GM12873 (cell line): ENCODE measurements around the gene NDUFA8.

ENCODE experiments used
- TF ChIP-seq, protein P1 (sequence below): IDR thresholded peaks from 2 replicates; pipeline ENCODE4 v1.5.1; 2012; ENCODE audit warnings: low read depth, mild to moderate bottlenecking, moderate library complexity, low read length, control low read depth; ENCODE audit not compliant: insufficient read depth; ENCODE audit errors: missing control alignments

The NDUFA8 gene

GRCh38 chr9:122201641-122202040 lies 42.1 kb upstream of the NDUFA8 start:
- TF ChIP-seq, protein P1, sequence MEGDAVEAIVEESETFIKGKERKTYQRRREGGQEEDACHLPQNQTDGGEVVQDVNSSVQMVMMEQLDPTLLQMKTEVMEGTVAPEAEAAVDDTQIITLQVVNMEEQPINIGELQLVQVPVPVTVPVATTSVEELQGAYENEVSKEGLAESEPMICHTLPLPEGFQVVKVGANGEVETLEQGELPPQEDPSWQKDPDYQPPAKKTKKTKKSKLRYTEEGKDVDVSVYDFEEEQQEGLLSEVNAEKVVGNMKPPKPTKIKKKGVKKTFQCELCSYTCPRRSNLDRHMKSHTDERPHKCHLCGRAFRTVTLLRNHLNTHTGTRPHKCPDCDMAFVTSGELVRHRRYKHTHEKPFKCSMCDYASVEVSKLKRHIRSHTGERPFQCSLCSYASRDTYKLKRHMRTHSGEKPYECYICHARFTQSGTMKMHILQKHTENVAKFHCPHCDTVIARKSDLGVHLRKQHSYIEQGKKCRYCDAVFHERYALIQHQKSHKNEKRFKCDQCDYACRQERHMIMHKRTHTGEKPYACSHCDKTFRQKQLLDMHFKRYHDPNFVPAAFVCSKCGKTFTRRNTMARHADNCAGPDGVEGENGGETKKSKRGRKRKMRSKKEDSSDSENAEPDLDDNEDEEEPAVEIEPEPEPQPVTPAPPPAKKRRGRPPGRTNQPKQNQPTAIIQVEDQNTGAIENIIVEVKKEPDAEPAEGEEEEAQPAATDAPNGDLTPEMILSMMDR: no peak

DNA sequence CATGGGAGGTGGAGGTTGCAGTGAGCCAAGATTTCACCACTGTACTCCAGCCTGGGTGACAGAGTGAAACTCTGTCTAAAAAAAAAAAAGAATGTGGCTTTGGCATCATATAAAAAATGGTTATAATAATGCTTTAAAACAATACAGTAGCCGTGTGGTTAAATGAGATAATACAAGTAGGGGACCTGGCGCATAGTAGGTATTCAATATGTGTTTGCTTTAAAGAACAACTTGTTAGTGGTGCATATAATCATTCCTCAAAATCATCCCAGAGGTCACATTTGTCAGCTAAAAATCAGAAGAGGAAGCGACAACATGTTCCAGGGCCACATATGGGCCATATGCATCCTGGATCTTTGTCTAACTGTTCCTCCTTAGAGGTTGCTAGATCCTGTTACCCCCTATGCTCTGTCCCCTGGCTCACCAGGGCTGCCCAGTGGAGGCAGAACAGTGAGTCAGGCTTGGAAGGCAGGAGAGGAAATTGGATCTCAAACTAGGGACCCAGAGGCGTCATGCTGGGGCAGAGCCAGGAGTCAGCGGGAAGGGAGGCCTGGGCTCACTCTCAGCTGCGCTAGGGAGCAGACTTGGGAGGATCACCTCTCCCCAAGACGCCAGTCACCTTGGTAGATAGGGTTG lies 41.5 kb upstream of the NDUFA8 start:
- TF ChIP-seq, protein P1: no peak

- TF ChIP-seq, protein P1: no peak
Measured at GRCh38 chr9:122197882-122198281, 38.3 kb upstream of the NDUFA8 start.

DNA sequence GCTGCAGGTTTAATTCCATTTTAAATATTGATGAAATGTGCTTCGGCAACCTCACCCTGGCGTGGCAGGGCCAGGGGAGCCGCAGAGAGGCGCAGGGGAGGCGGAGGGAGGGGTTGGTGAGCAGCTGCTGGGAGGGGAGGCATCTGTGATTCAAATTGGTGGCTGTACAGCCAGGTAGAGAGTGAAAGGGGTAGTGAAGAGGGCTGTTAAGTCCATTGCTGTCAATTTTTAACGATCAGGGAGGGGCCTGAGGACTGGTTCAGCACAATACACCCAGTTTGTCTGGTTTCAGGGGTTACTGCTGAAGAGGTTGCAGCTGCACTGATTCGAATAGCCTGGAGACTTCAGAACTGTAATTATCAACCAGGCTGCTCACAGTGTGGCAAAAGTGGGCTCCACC lies 37.8 kb upstream of the NDUFA8 start:
- TF ChIP-seq, protein P1: no peak

DNA sequence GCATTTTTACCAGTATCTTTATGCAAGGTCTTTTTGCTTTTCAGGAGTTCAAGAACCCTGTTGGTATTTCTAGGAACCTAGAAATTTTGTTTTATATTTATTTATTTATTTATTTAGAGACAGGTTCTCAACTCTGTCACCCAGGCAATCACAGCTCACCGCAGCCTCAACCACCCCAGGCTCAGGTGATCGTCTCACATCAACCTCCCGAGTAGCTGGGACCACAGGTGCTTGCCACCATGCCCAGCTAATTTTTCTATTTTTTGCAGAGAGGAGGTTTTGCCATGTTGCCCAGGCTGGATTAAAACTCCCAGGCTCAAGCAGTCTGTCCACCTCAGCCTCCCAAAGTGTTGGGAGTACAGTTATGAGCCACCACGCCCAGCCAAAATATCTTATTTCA lies 36.3 kb upstream of the NDUFA8 start:
- TF ChIP-seq, protein P1: no peak

GRCh38 chr9:122193651-122194050 lies 34.1 kb upstream of the NDUFA8 start:
- TF ChIP-seq, protein P1: no peak

DNA sequence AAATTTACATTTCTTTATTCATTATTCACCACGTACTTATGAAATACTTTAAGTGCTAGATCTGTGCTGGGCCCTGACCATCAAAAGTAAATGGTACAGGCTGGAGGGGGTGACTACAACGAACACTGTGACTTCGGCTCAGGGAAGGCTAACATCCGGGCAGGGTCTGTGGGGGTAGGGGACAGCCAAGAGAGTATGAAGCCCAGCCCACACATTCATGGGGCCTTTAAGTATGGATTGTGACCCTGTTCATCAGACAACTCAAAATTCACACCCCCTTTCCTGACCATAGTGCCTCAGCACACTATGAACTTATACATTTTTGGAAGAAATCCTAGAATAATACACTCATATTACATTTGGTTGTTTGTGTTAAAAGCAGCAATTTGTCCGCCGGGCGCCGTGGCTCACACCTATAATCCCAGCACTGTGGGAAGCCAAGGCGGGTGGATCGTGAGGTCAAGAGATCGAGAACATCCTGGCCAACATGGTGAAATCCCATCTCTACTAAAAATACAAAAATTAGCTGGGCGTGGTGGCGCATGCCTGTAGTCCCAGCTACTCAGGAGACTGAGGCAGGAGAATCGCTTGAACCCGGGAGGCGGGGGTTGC lies 33.4 kb upstream of the NDUFA8 start:
- TF ChIP-seq, protein P1: no peak
